ENCODE results near the gene EPX.

EPX gene

GRCh38 chr17:58184308-58184985, 8.1 kb upstream of the EPX start:
- no peak overlapping the region for H3K4me3 ChIP-seq (ENCODE audit: control insufficient read depth, low read depth, low read length)
- no peak for DNase-seq (ENCODE audit: low read depth)
- no peak for TF ChIP-seq CTCF (conservative IDR thresholded peaks at IDR 0.05; ENCODE audit: control insufficient read depth, insufficient read depth, low read depth, low read length)

GRCh38 chr17:58184986-58185761, 7.4 kb upstream of the EPX start:
- no peak for TF ChIP-seq CTCF (conservative IDR thresholded peaks at IDR 0.05; ENCODE audit: control insufficient read depth, insufficient read depth, low read depth, low read length)
- no peak overlapping the region for H3K4me3 ChIP-seq (ENCODE audit: control insufficient read depth, low read depth, low read length)
- no peak for DNase-seq (ENCODE audit: low read depth)

GRCh38 chr17:58186591-58186990, 5.9 kb upstream of the EPX start:
- no peak for TF ChIP-seq CTCF (conservative IDR thresholded peaks at IDR 0.05; ENCODE audit: control insufficient read depth, insufficient read depth, low read depth, low read length)
- no peak for DNase-seq (ENCODE audit: low read depth)
- H3K4me3 ChIP-seq (ENCODE audit: control insufficient read depth, low read depth, low read length): no peak overlapping the region

GRCh38 chr17:58187063-58187462, 5.5 kb upstream of the EPX start:
- no peak for TF ChIP-seq CTCF (conservative IDR thresholded peaks at IDR 0.05; ENCODE audit: control insufficient read depth, insufficient read depth, low read depth, low read length)
- no peak for DNase-seq (ENCODE audit: low read depth)
- no peak overlapping the region for H3K4me3 ChIP-seq (ENCODE audit: control insufficient read depth, low read depth, low read length)

- TF ChIP-seq CTCF (conservative IDR thresholded peaks at IDR 0.05; ENCODE audit: control insufficient read depth, insufficient read depth, low read depth, low read length): no peak
- no peak for DNase-seq (ENCODE audit: low read depth)
- no peak overlapping the region for H3K4me3 ChIP-seq (ENCODE audit: control insufficient read depth, low read depth, low read length)
Measured at GRCh38 chr17:58187675-58188074, 4.9 kb upstream of the EPX start.

- DNase-seq (ENCODE audit: low read depth): peak; percentile 91
- TF ChIP-seq CTCF (conservative IDR thresholded peaks at IDR 0.05; ENCODE audit: control insufficient read depth, insufficient read depth, low read depth, low read length): no peak
- H3K4me3 ChIP-seq (ENCODE audit: control insufficient read depth, low read depth, low read length): no peak overlapping the region
Measured at GRCh38 chr17:58189436-58190146, 2.9 kb upstream of the EPX start.

Measured in fibroblast of mammary gland (primary cell).